GM21786 (cell line): ENCODE results near the gene TAF1D.

Experiments
- ATAC-seq: cut with Tn5 transposase; IDR thresholded peaks from one replicate; pipeline ENCODE4 v1.9.1; 2021; ENCODE audit not compliant: unreplicated experiment

TAF1D gene

GRCh38 chr11:93727985-93728791 lies 13.1 kb downstream of the TAF1D start:
- no peak for ATAC-seq

GRCh38 chr11:93724089-93724488 lies 17.2 kb downstream of the TAF1D start:
- no peak for ATAC-seq

GRCh38 chr11:93720522-93720921 lies 20.8 kb downstream of the TAF1D start:
- no peak for ATAC-seq

GRCh38 chr11:93719310-93719709 lies 22.0 kb downstream of the TAF1D start:
- ATAC-seq, result no peak

- ATAC-seq, result peak; percentile 93
Observed at GRCh38 chr11:93718057-93718563, 23.2 kb downstream of the TAF1D start.

- ATAC-seq, result no peak
Observed at GRCh38 chr11:93717501-93717900, 23.8 kb downstream of the TAF1D start.

GRCh38 chr11:93715797-93716396 lies 25.4 kb downstream of the TAF1D start:
- ATAC-seq, result no peak

- ATAC-seq, result no peak
Observed at GRCh38 chr11:93712678-93713077, 28.6 kb downstream of the TAF1D start.

- no peak for ATAC-seq
Observed at GRCh38 chr11:93710239-93710638, 31.1 kb downstream of the TAF1D start.

- ATAC-seq, result no peak
Observed at GRCh38 chr11:93704237-93704636, 37.1 kb downstream of the TAF1D start.

GRCh38 chr11:93700830-93701229 lies 40.5 kb downstream of the TAF1D start:
- ATAC-seq, result no peak

GRCh38 chr11:93697611-93698010 lies 43.7 kb downstream of the TAF1D start:
- ATAC-seq, result no peak

- no peak for ATAC-seq
Observed at GRCh38 chr11:93694557-93694956, 46.7 kb downstream of the TAF1D start.

GRCh38 chr11:93694109-93694508 lies 47.2 kb downstream of the TAF1D start:
- ATAC-seq, result no peak

GRCh38 chr11:93689240-93689639 lies 52.1 kb downstream of the TAF1D start:
- peak; percentile 61 for ATAC-seq

- no peak for ATAC-seq
Observed at GRCh38 chr11:93686812-93687211, 54.5 kb downstream of the TAF1D start.

- no peak for ATAC-seq
Observed at GRCh38 chr11:93686226-93686625, 55.1 kb downstream of the TAF1D start.
